T-cell (primary cell): Measurements from ENCODE around the gene NBPF9. TPM values are rescaled to one million over a fixed set of nuclear protein-coding genes. Genes with fewer than 3 reads are reported as not detected.
A peak's percentile ranks its signal among the peaks of the same experiment; 100 is the strongest.
"Not testable (repeated sequence)": the region's sequence is repeated elsewhere in the genome, so short reads cannot be mapped to it uniquely, and the experiment has no call there.

ENCODE experiments used
- ATAC-seq, 4 experiments: fragments of 200-7000 bp in 3 of 4; fragments of 150-1000 bp in 1 of 4; cut with Tn5 transposase; replicated peaks in 1 of 4; 1 replicate in 3 of 4; 2 replicates in 1 of 4; pipeline ENCODE4 v1.10.0; 2021; ENCODE audit warnings: moderate library complexity in 3 of 4, mild to moderate bottlenecking in 2 of 4, moderate number of reproducible peaks in 1 of 4
- CTCF ChIA-PET, 2 donors: fragments of 300-600 bp; sonication (Branson Sonifier 250); formaldehyde crosslinking; loops; one replicate each; lab custom pipeline; 2022; ENCODE audit warnings: antibody characterized with exemption in 2 of 2; lab: Charles Lee
- POLR2A ChIA-PET, 2 donors: fragments of 300-600 bp; sonication (Branson Sonifier 250); formaldehyde crosslinking; loops; one replicate each; lab custom pipeline; 2022; ENCODE audit warnings: antibody characterized with exemption in 2 of 2; lab: Charles Lee
- DNase-seq, 35 experiments: peaks; one replicate each; pipeline versions ENCODE4 v3.0.0 to v3.0.0-alpha.2; 2013 to 2023
- H3K27ac ChIP-seq: one replicate; pipeline ENCODE4 v1.5.1; 2013; ENCODE audit warnings: low read length
- H3K27me3 ChIP-seq, 2 experiments: replicated peaks in 1 of 2; 1 replicate in 1 of 2; 2 replicates in 1 of 2; pipeline versions ENCODE4 v1.6.1 to v1.7.0; 2013; ENCODE audit warnings: low read length in 1 of 2, mixed read lengths in 1 of 2; ENCODE audit not compliant: control insufficient read depth in 2 of 2, insufficient read depth in 2 of 2; ENCODE audit errors: extremely low read depth in 1 of 2
- H3K36me3 ChIP-seq, 2 donors: 1 replicate in 1 of 2; 2 replicates in 1 of 2; pipeline versions ENCODE4 v1.6.1 to v1.7.0; 2013; ENCODE audit warnings: low read length in 1 of 2; ENCODE audit not compliant: control insufficient read depth in 2 of 2, insufficient read depth in 1 of 2; ENCODE audit errors: extremely low read depth in 1 of 2
- H3K4me1 ChIP-seq, 2 experiments: 1 replicate in 1 of 2; 2 replicates in 1 of 2; pipeline versions ENCODE4 v1.6.1 to v1.7.0; 2013; ENCODE audit warnings: low read length in 2 of 2, mixed read lengths in 1 of 2; ENCODE audit not compliant: insufficient read depth in 2 of 2, control insufficient read depth in 1 of 2; ENCODE audit errors: extremely low read depth in 1 of 2
- H3K4me3 ChIP-seq, 2 donors: 1 replicate in 1 of 2; 2 replicates in 1 of 2; pipeline versions ENCODE4 v1.5.1 to v1.7.0; 2013; ENCODE audit warnings: mild to moderate bottlenecking in 2 of 2, low read length in 1 of 2, moderate library complexity in 1 of 2; ENCODE audit not compliant: control insufficient read depth in 1 of 2; ENCODE audit errors: extremely low read depth in 1 of 2
- H3K9me3 ChIP-seq: 2 replicates; pipeline ENCODE4 v1.7.0; 2013
- H3K27ac Mint-ChIP-seq, 2 donors: one replicate each; pipeline ENCODE4 v1.8.0; 2020 to 2021; ENCODE audit warnings: mild to moderate bottlenecking in 2 of 2, mixed read lengths in 2 of 2
- H3K27me3 Mint-ChIP-seq, 2 donors: one replicate each; pipeline ENCODE4 v1.8.0; 2021 to 2022; ENCODE audit warnings: mixed read lengths in 2 of 2
- H3K36me3 Mint-ChIP-seq: one replicate; pipeline ENCODE4 v1.8.0; 2021; ENCODE audit warnings: mixed read lengths
- H3K4me1 Mint-ChIP-seq, 3 donors: one replicate each; pipeline ENCODE4 v1.8.0; 2020 to 2022; ENCODE audit warnings: mixed read lengths in 3 of 3, mild to moderate bottlenecking in 1 of 3
- H3K4me3 Mint-ChIP-seq, 3 donors: one replicate each; pipeline ENCODE4 v1.8.0; 2020 to 2022; ENCODE audit warnings: mild to moderate bottlenecking in 3 of 3, mixed read lengths in 3 of 3, moderate library complexity in 3 of 3
- H3K9me3 Mint-ChIP-seq, 3 donors: one replicate each; pipeline ENCODE4 v1.8.0; 2020 to 2022; ENCODE audit warnings: mixed read lengths in 3 of 3
- WGBS: methylation state at CpG from one replicate; pipeline ENCODE4 v1.1.5; 2013; ENCODE audit warnings: missing lambda C conversion rate; ENCODE audit not compliant: insufficient coverage; 5-methylcytosine and 5-hydroxymethylcytosine counted together
- total RNA-seq, 35 experiments: library from RNA in 6 of 35; stranded (reverse) in 6 of 35; fragments of 120-200 nt in 1 of 35; gene quantifications; one replicate each; pipeline versions ENCODE4 v1.2.1 to v1.2.4 and lab custom pipeline; 2013 to 2026

Gene NBPF9, protein sequence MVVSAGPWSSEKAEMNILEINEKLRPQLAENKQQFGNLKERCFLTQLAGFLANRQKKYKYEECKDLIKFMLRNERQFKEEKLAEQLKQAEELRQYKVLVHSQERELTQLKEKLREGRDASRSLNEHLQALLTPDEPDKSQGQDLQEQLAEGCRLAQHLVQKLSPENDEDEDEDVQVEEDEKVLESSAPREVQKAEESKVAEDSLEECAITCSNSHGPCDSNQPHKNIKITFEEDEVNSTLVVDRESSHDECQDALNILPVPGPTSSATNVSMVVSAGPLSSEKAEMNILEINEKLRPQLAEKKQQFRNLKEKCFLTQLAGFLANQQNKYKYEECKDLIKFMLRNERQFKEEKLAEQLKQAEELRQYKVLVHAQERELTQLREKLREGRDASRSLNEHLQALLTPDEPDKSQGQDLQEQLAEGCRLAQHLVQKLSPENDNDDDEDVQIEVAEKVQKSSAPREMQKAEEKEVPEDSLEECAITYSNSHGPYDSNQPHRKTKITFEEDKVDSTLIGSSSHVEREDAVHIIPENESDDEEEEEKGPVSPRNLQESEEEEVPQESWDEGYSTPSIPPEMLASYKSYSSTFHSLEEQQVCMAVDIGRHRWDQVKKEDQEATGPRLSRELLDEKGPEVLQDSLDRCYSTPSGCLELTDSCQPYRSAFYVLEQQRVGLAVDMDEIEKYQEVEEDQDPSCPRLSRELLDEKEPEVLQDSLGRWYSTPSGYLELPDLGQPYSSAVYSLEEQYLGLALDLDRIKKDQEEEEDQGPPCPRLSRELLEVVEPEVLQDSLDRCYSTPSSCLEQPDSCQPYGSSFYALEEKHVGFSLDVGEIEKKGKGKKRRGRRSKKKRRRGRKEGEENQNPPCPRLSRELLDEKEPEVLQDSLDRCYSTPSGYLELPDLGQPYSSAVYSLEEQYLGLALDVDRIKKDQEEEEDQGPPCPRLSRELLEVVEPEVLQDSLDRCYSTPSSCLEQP (N-terminal part only)
- total RNA-seq = 10 to 100 TPM; 42.9 to 60.1 (median 45.5) TPM
- total RNA-seq (2013) = 25.8 TPM
- 21.4 to 62.9 (median 35.6) reads per million in 29 experiments for total RNA-seq (lab: John Stamatoyannopoulos, UW)

DNA sequence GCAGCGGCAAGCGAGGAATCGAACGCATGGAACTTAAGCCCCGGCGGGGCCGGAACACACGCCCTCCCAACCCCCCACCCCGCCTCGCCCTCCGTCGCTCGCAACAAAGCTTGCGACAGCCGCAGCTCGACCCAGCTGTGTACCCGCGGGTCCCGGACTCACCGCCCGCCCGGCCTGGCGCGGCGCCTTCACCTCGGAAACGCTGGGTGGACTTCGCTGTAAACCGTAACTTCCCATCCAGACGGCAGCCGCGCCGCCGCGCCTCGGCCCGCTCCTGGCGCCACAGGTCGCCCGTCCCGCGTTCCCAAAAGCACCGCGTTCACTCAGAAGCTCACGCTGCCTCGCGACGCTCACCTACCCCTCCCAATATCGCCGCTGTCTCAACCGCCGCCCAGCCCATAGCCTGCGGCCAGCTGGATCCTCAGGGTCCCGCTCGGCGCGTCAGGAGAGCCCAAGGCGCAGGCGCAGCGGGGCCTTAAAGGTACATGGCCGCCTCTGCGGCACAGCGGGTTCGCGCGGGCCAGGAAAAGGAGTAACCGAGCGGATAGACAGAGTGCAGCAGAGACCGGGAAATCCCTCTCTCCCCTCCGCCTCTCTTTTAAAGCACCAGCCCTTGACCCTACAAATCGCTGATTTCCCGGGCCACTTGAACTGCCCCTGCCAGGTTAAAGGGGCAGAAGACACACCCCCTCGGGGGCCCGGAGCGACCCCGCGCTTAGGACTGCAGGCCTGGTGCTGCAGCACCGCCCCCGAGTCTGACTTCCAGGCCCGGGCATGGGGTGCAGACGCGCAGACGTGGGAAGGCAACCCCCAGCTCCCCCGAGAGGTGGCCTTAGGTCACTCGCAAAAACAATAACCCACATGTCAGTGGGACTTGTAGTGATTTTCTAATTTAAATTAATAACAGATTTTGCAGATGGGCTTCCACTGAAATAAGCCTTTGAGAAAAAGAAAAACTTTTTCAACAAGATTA lies at the start of gene NBPF9:
Gene NBPF9, minus strand, starts transcription at position 443 of the 973 bp plus-strand sequence. CDS start 21,412 bp downstream, outside the sequence.
- CTCF ChIA-PET, H3K36me3 ChIP-seq, POLR2A ChIA-PET, H3K27ac ChIP-seq, H3K4me1 ChIP-seq, H3K4me1 Mint-ChIP-seq, H3K9me3 ChIP-seq, H3K36me3 Mint-ChIP-seq, H3K9me3 Mint-ChIP-seq, H3K27me3 Mint-ChIP-seq, H3K27me3 ChIP-seq: not testable (repeated sequence)
- Mint-ChIP-seq H3K27ac (peak within 1 kb of the TSS; percentile 93 to 97), H3K4me3 (peak within 1 kb of the TSS; percentile 95 to 99 (median 97))
- peak within 1 kb of the TSS in 1 of 2 donors; percentile 31 for H3K4me3 ChIP-seq
- no CpG with 5 or more reads among the region's 85 CpGs for WGBS
- DNase-seq (peak in 31 of 35 experiments; percentile 11 to 56 (median 30)), ATAC-seq (peak; percentile 94)

DNA sequence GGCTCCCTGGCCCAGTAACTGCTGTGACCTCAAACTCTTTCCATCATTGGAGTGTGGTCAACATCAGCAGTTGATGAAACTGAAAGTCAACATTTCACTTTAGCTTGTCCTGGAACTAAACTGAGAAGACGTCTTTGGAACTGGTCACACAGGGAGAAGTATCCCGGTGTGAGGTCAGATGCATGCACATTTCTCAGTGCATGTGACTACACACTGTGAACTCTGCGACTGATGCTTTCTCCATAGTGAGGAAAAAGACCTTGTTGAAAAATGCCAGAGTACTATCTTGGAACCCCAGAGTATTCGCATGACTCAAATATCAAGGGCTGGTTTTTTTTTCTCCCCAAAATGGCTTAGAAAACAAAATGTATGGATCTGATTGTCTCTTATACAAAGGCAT lies 46.6 kb upstream of the NBPF9 start:
- H3K4me3 Mint-ChIP-seq, H3K36me3 ChIP-seq, H3K27ac ChIP-seq, H3K4me3 ChIP-seq, H3K27ac Mint-ChIP-seq, H3K27me3 Mint-ChIP-seq, H3K9me3 Mint-ChIP-seq, H3K27me3 ChIP-seq, H3K4me1 Mint-ChIP-seq, ATAC-seq, DNase-seq, CTCF ChIA-PET, H3K9me3 ChIP-seq, H3K4me1 ChIP-seq, POLR2A ChIA-PET, H3K36me3 Mint-ChIP-seq: not testable (repeated sequence)
- WGBS = 100% methylated on average over 1 of the region's 4 CpGs

DNA sequence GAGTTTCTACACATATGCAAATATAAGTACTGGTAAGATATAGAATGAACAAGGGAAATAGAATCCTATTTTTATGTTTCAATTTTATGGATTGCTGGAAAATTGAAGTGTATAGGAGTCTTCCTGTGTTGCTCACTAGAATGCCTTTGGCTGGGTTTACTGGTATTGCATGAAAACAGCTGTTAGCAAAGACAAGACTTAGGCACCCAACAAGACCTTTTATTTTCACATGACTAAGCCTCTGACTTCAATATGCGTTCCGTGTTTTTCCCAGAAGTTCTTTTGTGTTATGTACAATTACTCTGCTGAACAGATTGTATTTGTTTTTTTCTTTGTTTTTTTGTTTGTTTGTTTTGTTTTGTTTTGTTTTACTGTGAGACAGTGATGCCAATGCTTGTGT lies 34.2 kb upstream of the NBPF9 start:
- no CpG with 5 or more reads among the region's 2 CpGs for WGBS
- CTCF ChIA-PET, H3K4me3 ChIP-seq, H3K36me3 Mint-ChIP-seq, H3K9me3 Mint-ChIP-seq, H3K27ac Mint-ChIP-seq, H3K9me3 ChIP-seq, DNase-seq, H3K36me3 ChIP-seq, H3K27me3 Mint-ChIP-seq, ATAC-seq, H3K4me3 Mint-ChIP-seq, H3K4me1 Mint-ChIP-seq, POLR2A ChIA-PET, H3K27me3 ChIP-seq, H3K27ac ChIP-seq, H3K4me1 ChIP-seq: not testable (repeated sequence)

DNA sequence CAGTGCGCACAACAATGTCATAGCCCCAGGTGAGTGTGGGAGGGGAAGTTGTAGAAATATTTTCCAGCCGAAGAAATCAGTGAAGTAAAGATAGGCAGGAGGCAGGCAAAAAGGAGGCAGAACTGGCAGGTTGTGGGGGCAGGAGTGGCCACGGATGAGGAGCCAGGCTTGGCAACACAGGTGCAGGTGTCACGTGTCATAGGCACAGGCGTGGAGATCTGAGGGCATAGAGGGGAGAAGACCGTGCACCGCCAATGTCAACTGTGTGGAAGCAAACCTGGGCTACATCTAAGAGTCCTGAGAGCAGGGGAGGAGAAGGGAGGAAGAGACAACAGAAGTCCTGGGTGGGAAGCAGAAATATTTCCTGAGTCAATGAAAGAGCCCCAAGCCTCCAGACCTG lies 27.6 kb upstream of the NBPF9 start:
- peak overlapping the region in 1 of 2 donors; percentile 44 for H3K27ac Mint-ChIP-seq
- H3K9me3 Mint-ChIP-seq, CTCF ChIA-PET, POLR2A ChIA-PET, DNase-seq, H3K36me3 Mint-ChIP-seq, H3K27me3 Mint-ChIP-seq, H3K27ac ChIP-seq, H3K4me1 Mint-ChIP-seq, H3K4me3 Mint-ChIP-seq, H3K4me3 ChIP-seq, H3K27me3 ChIP-seq, ATAC-seq, H3K9me3 ChIP-seq, H3K36me3 ChIP-seq, H3K4me1 ChIP-seq: not testable (repeated sequence)
- WGBS = no CpG with 5 or more reads among the region's 7 CpGs

DNA sequence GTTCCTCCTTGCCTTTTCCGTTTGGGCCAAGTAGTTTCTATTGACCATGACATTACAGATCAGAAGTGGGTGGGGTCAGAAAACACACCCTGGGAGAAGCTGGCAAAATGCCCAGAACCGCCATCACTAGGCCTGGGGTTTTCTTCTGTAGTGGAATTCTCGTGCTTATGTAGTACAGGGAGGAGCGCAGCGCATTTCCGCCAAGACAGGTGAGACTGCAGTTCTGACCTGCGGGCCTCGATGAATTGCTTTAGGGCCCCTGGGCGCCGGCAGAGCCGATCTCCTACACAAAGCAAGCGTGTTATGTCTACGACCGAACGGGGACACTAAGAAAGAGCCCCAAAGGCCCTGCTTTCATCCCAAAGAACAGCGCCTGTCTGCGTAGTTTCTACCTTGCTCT lies 25.9 kb upstream of the NBPF9 start:
- H3K9me3 ChIP-seq, POLR2A ChIA-PET, H3K4me3 ChIP-seq, H3K27me3 ChIP-seq, H3K27ac ChIP-seq, H3K27me3 Mint-ChIP-seq, CTCF ChIA-PET, H3K4me1 Mint-ChIP-seq, H3K4me1 ChIP-seq, H3K9me3 Mint-ChIP-seq, H3K36me3 ChIP-seq, H3K36me3 Mint-ChIP-seq, H3K4me3 Mint-ChIP-seq, DNase-seq, H3K27ac Mint-ChIP-seq: not testable (repeated sequence)
- peak in 3 of 4 experiments; percentile 58 to 71 (median 62) for ATAC-seq
- WGBS = no CpG with 5 or more reads among the region's 17 CpGs
